IMR-90 (cell line): ENCODE data around the gene EXOC6B. TPM values are rescaled to one million over a fixed set of nuclear protein-coding genes. Genes with fewer than 3 reads are reported as not detected.

ENCODE experiments used
- ATAC-seq: fragments of 200-7000 bp; cut with Tn5 transposase; 2 replicates; pipeline ENCODE4 v1.9.1; 2020; ENCODE audit warnings: low read depth, mild to moderate bottlenecking, moderate library complexity
- BruUV-seq: library from RNA; stranded (reverse); fragments of 400-500 nt; replicated peaks from 2 replicates; lab custom pipeline; 2021; lab: Mats Ljungman, UMichigan
- CTCF ChIA-PET: fragments of 300-600 bp; formaldehyde crosslinking; extraction: SDS; loops from one replicate; lab custom pipeline; 2021; ENCODE audit warnings: antibody characterized with exemption; lab: Yijun Ruan, JAX
- POLR2A ChIA-PET: fragments of 300-600 bp; sonication (Branson Sonifier 250); formaldehyde crosslinking; loops from one replicate; lab custom pipeline; 2022; ENCODE audit warnings: antibody characterized with exemption; ENCODE audit not compliant: unreplicated experiment; lab: Charles Lee
- DNase-seq: peaks from one replicate; pipeline ENCODE4 v3.0.0; 2013
- H2AFZ ChIP-seq: replicated peaks from 2 replicates; pipeline ENCODE3; 2013; ENCODE audit warnings: low read length, mild to moderate bottlenecking; ENCODE audit not compliant: poor library complexity
- H2AK5ac ChIP-seq: 2 replicates; pipeline ENCODE4 v1.6.1; 2013; ENCODE audit warnings: low read depth, low read length, inconsistent platforms
- H2AK9ac ChIP-seq: replicated peaks from 2 replicates; pipeline ENCODE3; 2013; ENCODE audit warnings: mild to moderate bottlenecking, low read depth, low read length, moderate library complexity; ENCODE audit not compliant: poor library complexity
- H2BK120ac ChIP-seq: 2 replicates; pipeline ENCODE4 v1.6.1; 2013; ENCODE audit warnings: low read depth, low read length, inconsistent platforms
- H2BK15ac ChIP-seq: 3 replicates; pipeline ENCODE4 v1.6.1; 2013; ENCODE audit warnings: low read depth, low read length, inconsistent platforms
- H2BK20ac ChIP-seq: 2 replicates; pipeline ENCODE4 v1.6.1; 2013; ENCODE audit warnings: low read depth, mild to moderate bottlenecking, inconsistent platforms, low read length, moderate library complexity
- H2BK5ac ChIP-seq: 2 replicates; pipeline ENCODE4 v1.6.1; 2013; ENCODE audit warnings: mild to moderate bottlenecking, low read depth, low read length, inconsistent platforms; ENCODE audit not compliant: poor library complexity, severe bottlenecking
- H3K14ac ChIP-seq: replicated peaks from 2 replicates; pipeline ENCODE4 v1.6.1; 2013; ENCODE audit warnings: low read depth, low read length, inconsistent platforms
- H3K18ac ChIP-seq: 2 replicates; pipeline ENCODE4 v1.6.1; 2013; ENCODE audit warnings: low read depth, low read length, control low read depth
- H3K23ac ChIP-seq: 2 replicates; pipeline ENCODE4 v1.6.1; 2013; ENCODE audit warnings: low read depth, low read length, inconsistent platforms
- H3K27ac ChIP-seq: 2 replicates; pipeline ENCODE4 v1.5.1; 2013; ENCODE audit warnings: mild to moderate bottlenecking, control low read depth, low read length; ENCODE audit not compliant: insufficient read depth
- H3K27me3 ChIP-seq: 2 replicates; pipeline ENCODE4 v1.6.1; 2013; ENCODE audit warnings: low read length; ENCODE audit not compliant: control insufficient read depth, insufficient read depth
- H3K36me3 ChIP-seq: 2 replicates; pipeline ENCODE4 v1.6.1; 2013; ENCODE audit warnings: low read length, mixed read lengths; ENCODE audit not compliant: control insufficient read depth, insufficient read depth
- H3K4ac ChIP-seq: 2 replicates; pipeline ENCODE4 v1.6.1; 2013; ENCODE audit warnings: low read depth, low read length, inconsistent platforms
- H3K4me1 ChIP-seq: 2 replicates; pipeline ENCODE4 v1.6.1; 2013; ENCODE audit warnings: low read length, mixed read lengths; ENCODE audit not compliant: control insufficient read depth, insufficient read depth
- H3K4me2 ChIP-seq: 2 replicates; pipeline ENCODE4 v1.6.1; 2013; ENCODE audit warnings: low read depth, mild to moderate bottlenecking, control low read depth, low read length, moderate library complexity
- H3K4me3 ChIP-seq: 2 replicates; pipeline ENCODE4 v1.5.1; 2013; ENCODE audit warnings: low read depth, mild to moderate bottlenecking, control low read depth, low read length, moderate library complexity; ENCODE audit not compliant: insufficient read depth
- H3K56ac ChIP-seq: 2 replicates; pipeline ENCODE4 v1.6.1; 2013; ENCODE audit warnings: low read length, inconsistent platforms; ENCODE audit not compliant: insufficient read depth; ENCODE audit errors: extremely low read depth
- H3K79me1 ChIP-seq, 2 experiments: 2 replicates each; pipeline ENCODE4 v1.6.1; 2013; ENCODE audit warnings: low read length in 2 of 2, inconsistent platforms in 1 of 2, low read depth in 1 of 2
- H3K9ac ChIP-seq: 2 replicates; pipeline ENCODE4 v1.6.1; 2013; ENCODE audit warnings: low read depth, low read length, control low read depth
- H3K9me1 ChIP-seq: 2 replicates; pipeline ENCODE4 v1.6.1; 2013; ENCODE audit warnings: low read length, inconsistent platforms; ENCODE audit not compliant: insufficient read depth
- H3K9me3 ChIP-seq: 2 replicates; pipeline ENCODE4 v1.6.1; 2013; ENCODE audit warnings: low read length; ENCODE audit not compliant: control insufficient read depth, insufficient read depth
- H4K20me1 ChIP-seq: 2 replicates; pipeline ENCODE4 v1.6.1; 2013; ENCODE audit warnings: low read length, inconsistent platforms; ENCODE audit not compliant: insufficient read depth
- H4K5ac ChIP-seq: 2 replicates; pipeline ENCODE4 v1.6.1; 2013; ENCODE audit warnings: mild to moderate bottlenecking, low read depth, low read length, control low read depth
- H4K8ac ChIP-seq, 2 experiments: 2 replicates each; pipeline ENCODE4 v1.6.1; 2013; ENCODE audit warnings: low read depth in 2 of 2, low read length in 2 of 2, control low read depth in 1 of 2, inconsistent platforms in 1 of 2
- H4K91ac ChIP-seq: 2 replicates; pipeline ENCODE4 v1.6.1; 2013; ENCODE audit warnings: low read depth, low read length, inconsistent platforms; ENCODE audit not compliant: insufficient read depth
- CHD1 ChIP-seq: IDR thresholded peaks from 2 replicates; pipeline ENCODE4 v1.6.1; 2012; ENCODE audit warnings: low read depth, low read length, improper control_type of control experiment
- ELK1 ChIP-seq: fragments of 150-350 bp; IDR thresholded peaks from 2 replicates; pipeline ENCODE4 v1.6.1; 2016; ENCODE audit warnings: low read depth, mild to moderate bottlenecking, low read length, moderate library complexity, borderline replicate concordance
- FOS ChIP-seq: fragments of 150-350 bp; IDR thresholded peaks from 2 replicates; pipeline ENCODE4 v1.6.1; 2016; ENCODE audit warnings: low read depth, low read length
- MAFK ChIP-seq: IDR thresholded peaks from 2 replicates; pipeline ENCODE4 v1.6.1; 2012; ENCODE audit warnings: low read depth, low read length, improper control_type of control experiment
- MAZ ChIP-seq: IDR thresholded peaks from 2 replicates; pipeline ENCODE4 v1.6.1; 2012; ENCODE audit warnings: low read depth, mild to moderate bottlenecking, low read length, improper control_type of control experiment, moderate library complexity, borderline replicate concordance
- NFE2L2 ChIP-seq: fragments of 150-350 bp; IDR thresholded peaks from 2 replicates; pipeline ENCODE4 v1.6.1; 2016; ENCODE audit warnings: low read depth, mild to moderate bottlenecking, low read length
- POLR2A ChIP-seq: IDR thresholded peaks from 2 replicates; pipeline ENCODE4 v1.6.1; 2012; ENCODE audit warnings: mild to moderate bottlenecking, low read depth, low read length
- WGBS, 2 experiments: methylation state at CpG; one replicate each; pipeline versions ENCODE4 v1.1.5 to v1.1.7; 2013; ENCODE audit warnings: missing lambda C conversion rate in 2 of 2; ENCODE audit not compliant: insufficient read length in 1 of 2; ENCODE audit errors: extremely low coverage in 2 of 2; 5-methylcytosine and 5-hydroxymethylcytosine counted together
- dilution Hi-C: fragments of 300-500 bp; cut with HindIII; formaldehyde crosslinking; loops from one replicate; pipeline ENCODE4 v1.14.3; 2018; ENCODE audit warnings: low sequenced_read_pairs; ENCODE audit not compliant: unreplicated experiment
- in situ Hi-C: fragments of 300-500 bp; cut with MboI; formaldehyde crosslinking; loops from 3 replicates; pipeline ENCODE4 v1.14.3; 2019; ENCODE audit warnings: low sequenced_read_pairs, inconsistent platforms, mixed read lengths
- intact Hi-C: fragments of 100-400 bp; cut with micrococcal nuclease; formaldehyde crosslinking; loops from 2 replicates; pipeline ENCODE4 v1.10.0; 2022
- polyA plus RNA-seq, 3 experiments: library from polyadenylated mRNA; depleted of rRNA; stranded (reverse); fragments of >200 nt; gene quantifications; 2 replicates each; pipeline ENCODE4 v1.2.3, GENCODE V29; 2012; ENCODE audit warnings: low replicate concordance in 1 of 3
- total RNA-seq: library from RNA; depleted of rRNA; stranded (reverse); fragments of >200 nt; gene quantifications from 2 replicates; pipeline ENCODE4 v1.2.3, GENCODE V29; 2012
- TF ChIP-seq, protein P1 (sequence below): fragments of 150-350 bp; IDR thresholded peaks from 2 replicates; pipeline ENCODE4 v1.6.1; 2017; ENCODE audit warnings: mild to moderate bottlenecking, antibody characterized with exemption, low read length, low read depth
- TF ChIP-seq, protein P2 (sequence below): conservative IDR thresholded peaks from 2 replicates; pipeline ENCODE4 v1.5.1; 2012; ENCODE audit warnings: mild to moderate bottlenecking, low read depth, low read length, improper control_type of control experiment

Gene EXOC6B
- total and polyA plus RNA-seq, 2 of the 4 experiments (the other 2 are of a cell fraction): 10.2 to 29.4 TPM

- TF ChIP-seq NFE2L2 (no peak), FOS (no peak), CHD1 (no peak), MAFK (no peak), ELK1 (no peak), POLR2A (no peak), MAZ (no peak)
- TF ChIP-seq, protein P1, sequence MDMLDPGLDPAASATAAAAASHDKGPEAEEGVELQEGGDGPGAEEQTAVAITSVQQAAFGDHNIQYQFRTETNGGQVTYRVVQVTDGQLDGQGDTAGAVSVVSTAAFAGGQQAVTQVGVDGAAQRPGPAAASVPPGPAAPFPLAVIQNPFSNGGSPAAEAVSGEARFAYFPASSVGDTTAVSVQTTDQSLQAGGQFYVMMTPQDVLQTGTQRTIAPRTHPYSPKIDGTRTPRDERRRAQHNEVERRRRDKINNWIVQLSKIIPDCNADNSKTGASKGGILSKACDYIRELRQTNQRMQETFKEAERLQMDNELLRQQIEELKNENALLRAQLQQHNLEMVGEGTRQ: no peak
- TF ChIP-seq, protein P2, sequence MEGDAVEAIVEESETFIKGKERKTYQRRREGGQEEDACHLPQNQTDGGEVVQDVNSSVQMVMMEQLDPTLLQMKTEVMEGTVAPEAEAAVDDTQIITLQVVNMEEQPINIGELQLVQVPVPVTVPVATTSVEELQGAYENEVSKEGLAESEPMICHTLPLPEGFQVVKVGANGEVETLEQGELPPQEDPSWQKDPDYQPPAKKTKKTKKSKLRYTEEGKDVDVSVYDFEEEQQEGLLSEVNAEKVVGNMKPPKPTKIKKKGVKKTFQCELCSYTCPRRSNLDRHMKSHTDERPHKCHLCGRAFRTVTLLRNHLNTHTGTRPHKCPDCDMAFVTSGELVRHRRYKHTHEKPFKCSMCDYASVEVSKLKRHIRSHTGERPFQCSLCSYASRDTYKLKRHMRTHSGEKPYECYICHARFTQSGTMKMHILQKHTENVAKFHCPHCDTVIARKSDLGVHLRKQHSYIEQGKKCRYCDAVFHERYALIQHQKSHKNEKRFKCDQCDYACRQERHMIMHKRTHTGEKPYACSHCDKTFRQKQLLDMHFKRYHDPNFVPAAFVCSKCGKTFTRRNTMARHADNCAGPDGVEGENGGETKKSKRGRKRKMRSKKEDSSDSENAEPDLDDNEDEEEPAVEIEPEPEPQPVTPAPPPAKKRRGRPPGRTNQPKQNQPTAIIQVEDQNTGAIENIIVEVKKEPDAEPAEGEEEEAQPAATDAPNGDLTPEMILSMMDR: no peak
- WGBS, 2 experiments: 76% methylated on average over 6 of the region's 16 CpGs; no CpG with 5 or more reads in 1 of the 2 experiments
- intact Hi-C loops: no loop called here
- Histone ChIP-seq H3K4me3 (no peak overlapping the region), H3K79me1 (no peaks in the 10 kb centered on the region), H2AK5ac (no peak overlapping the region), H3K9me3 (no peaks in the 10 kb centered on the region), H3K36me3 (no peaks in the 10 kb centered on the region), H3K14ac (no peak overlapping the region), H3K27me3 (peaks cover 33% of the 10 kb centered on the region), H3K18ac (no peak overlapping the region), H4K20me1 (no peaks in the 10 kb centered on the region), H2BK120ac (no peak overlapping the region), H3K9me1 (no peaks in the 10 kb centered on the region), H3K9ac (no peak overlapping the region), H2AK9ac (peak overlapping the region; percentile 72), H3K4ac (no peak overlapping the region), H3K27ac (no peak overlapping the region), H3K4me1 (0 out of 2 replicates have a peak, but pooled peaks cover 1% of the 10 kb centered on the region), H2BK15ac (no peak overlapping the region), H2BK5ac (no peak overlapping the region), H2BK20ac (no peak overlapping the region), H4K8ac (no peak overlapping the region), H2AFZ (no peak overlapping the region), H4K91ac (no peak overlapping the region), H4K5ac (no peak overlapping the region), H3K23ac (no peak overlapping the region), H3K4me2 (no peak overlapping the region), H3K56ac (no peak overlapping the region)
- ATAC-seq (no peak), DNase-seq (no peak)
- ChIA-PET POLR2A (no interaction called here), CTCF (no interaction called here)
- in situ Hi-C loops: no loop called here
- BruUV-seq: no TSS peak
- dilution Hi-C loops: no loop called here
These were observed 694.4 kb downstream of the EXOC6B start for GRCh38 chr2:72131371-72131891.
